RWPE1 (cell line): ENCODE data around the gene CD24.
A peak's percentile ranks its signal among the peaks of the same experiment; 100 is the strongest.

Source experiments
- CTCF ChIA-PET: fragments of 350-600 bp; sonication (Branson Sonifier 250); formaldehyde crosslinking; extraction: SDS; loops from one replicate; lab custom pipeline; 2021; lab: Yijun Ruan, JAX
- POLR2A ChIA-PET: fragments of 400-600 bp; formaldehyde crosslinking; extraction: SDS; loops from one replicate; lab custom pipeline; 2020; ENCODE audit warnings: antibody characterized with exemption; ENCODE audit not compliant: low non-redundant PET; lab: Yijun Ruan, JAX
- DNase-seq: peaks from one replicate; pipeline ENCODE4 v3.0.0; 2012; ENCODE audit warnings: low spot score
- H3K27ac ChIP-seq: fragments of 450-650 bp; 2 replicates; pipeline ENCODE4 v1.5.1; 2017
- CTCF ChIP-seq: fragments of 450-650 bp; conservative IDR thresholded peaks from 2 replicates; pipeline ENCODE4 v1.5.1; 2017; ENCODE audit warnings: low read depth, mild to moderate bottlenecking

CD24 gene

DNA sequence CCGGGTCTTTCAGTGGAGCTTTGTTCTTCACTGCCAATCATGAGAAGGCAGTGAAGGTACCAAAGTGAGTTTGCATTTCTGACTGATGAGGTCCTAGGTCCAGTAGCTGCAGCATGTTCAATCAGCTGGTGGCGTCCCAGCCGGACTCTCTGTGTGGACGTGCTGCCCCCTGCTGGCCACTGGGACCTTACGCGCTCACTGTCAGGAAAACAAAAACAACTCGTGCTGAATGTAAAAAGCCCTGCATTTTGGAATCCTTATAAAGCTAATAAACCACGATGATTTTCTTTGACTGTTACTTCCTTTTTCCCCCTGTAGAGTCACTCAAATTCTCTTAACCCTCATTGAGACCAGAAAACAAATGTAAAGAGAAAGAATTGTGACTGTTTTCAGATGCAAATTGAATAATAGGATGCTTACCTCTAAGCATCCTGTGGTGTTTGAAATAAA is 4.9 kb upstream of the CD24 start:
- peak; percentile 94 for TF ChIP-seq CTCF
- CTCF ChIA-PET = interaction anchor here (0.5 to 1.2 kb wide), 24 partner anchors 10 to 618 kb away, joined by 3 to 22 read pairs (median 4); no protein-coding TSS in a partner anchor
- no peak overlapping the region for H3K27ac ChIP-seq
- POLR2A ChIA-PET = no interaction called here
- DNase-seq = peak; percentile 78

GRCh38 chr6:106977246-106977645 is 2.7 kb upstream of the CD24 start:
- no peak for TF ChIP-seq CTCF
- ChIA-PET POLR2A (no interaction called here), CTCF (interaction anchor here (0.6 to 1.0 kb wide), 4 partner anchors 12 to 617 kb away, joined by 3 to 4 read pairs (median 4); no protein-coding TSS in a partner anchor)
- no peak overlapping the region for H3K27ac ChIP-seq
- DNase-seq = no peak

- no peak for DNase-seq
- POLR2A ChIA-PET = no interaction called here
- H3K27ac ChIP-seq = no peak overlapping the region
- CTCF ChIA-PET = interaction anchor here (0.6 kb wide), 1 partner anchor 230 kb away, joined by 3 read pairs; no protein-coding TSS in a partner anchor
- TF ChIP-seq CTCF = no peak
Observed at GRCh38 chr6:106976270-106976669, 1.7 kb upstream of the CD24 start.

GRCh38 chr6:106975738-106976064 is 1.2 kb upstream of the CD24 start:
- no peak for DNase-seq
- no peak overlapping the region for H3K27ac ChIP-seq
- no peak for TF ChIP-seq CTCF
- CTCF ChIA-PET = interaction anchor here (0.6 kb wide), 1 partner anchor 229 kb away, joined by 3 read pairs; no protein-coding TSS in a partner anchor
- POLR2A ChIA-PET = no interaction called here

DNA sequence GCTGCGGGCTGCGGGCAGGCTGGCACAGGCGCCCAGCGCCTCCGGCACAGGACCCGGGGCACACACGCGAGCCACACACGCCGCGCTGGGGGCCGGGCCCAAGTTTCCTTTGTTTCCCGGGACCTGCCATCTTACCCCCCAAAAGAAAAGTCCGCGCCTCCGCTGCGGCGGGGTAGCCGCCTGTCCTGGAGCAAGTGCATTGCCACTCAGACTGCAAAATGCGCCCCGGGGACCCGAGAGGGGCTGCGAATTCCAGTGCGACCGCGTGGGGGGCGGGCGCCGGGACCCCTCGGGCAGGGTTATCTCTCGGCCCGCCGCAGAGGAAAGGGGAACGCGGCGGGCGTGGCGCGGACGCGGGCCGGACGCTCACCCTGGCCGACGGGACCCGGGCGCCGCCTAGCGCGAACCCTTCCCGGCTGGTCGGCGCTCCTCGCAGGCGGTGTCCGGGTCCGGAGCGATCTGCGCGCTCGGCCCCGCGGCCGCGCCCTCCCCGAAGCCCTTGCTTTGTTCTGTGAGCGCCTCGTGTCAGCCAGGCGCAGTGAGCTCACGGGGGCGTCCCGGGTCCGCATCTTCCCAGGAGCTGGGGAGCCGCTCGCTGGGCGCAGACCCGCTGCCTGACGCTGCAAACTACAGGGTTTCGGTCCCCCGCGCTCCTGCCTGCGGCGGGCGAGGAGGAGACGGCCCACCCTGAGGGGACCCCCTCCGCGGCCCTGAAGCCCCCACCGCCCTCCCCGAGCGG is 639 bp upstream of the CD24 start:
- peak; percentile 56 for TF ChIP-seq CTCF
- ChIA-PET CTCF (no interaction called here), POLR2A (no interaction called here)
- DNase-seq = peak; percentile 31
- H3K27ac ChIP-seq = no peak overlapping the region

GRCh38 chr6:106973836-106974335 is 643 bp downstream of the CD24 start:
- TF ChIP-seq CTCF = no peak
- POLR2A ChIA-PET = interaction anchor here (0.5 kb wide), 1 partner anchor 102 kb away, joined by 7 read pairs; no protein-coding TSS in a partner anchor
- peak; percentile 41 for DNase-seq
- CTCF ChIA-PET = interaction anchor here (0.7 to 0.9 kb wide), 3 partner anchors 125 to 412 kb away, joined by 3 read pairs; no protein-coding TSS in a partner anchor
- H3K27ac ChIP-seq = no peak overlapping the region
